Measurements from ENCODE around the gene ITIH3. TPM values are rescaled to one million over a fixed set of nuclear protein-coding genes. Genes with fewer than 3 reads are reported as not detected.
A peak's percentile ranks its signal among the peaks of the same experiment; 100 is the strongest.

Gene ITIH3
- total and polyA plus RNA-seq, 7 experiments from 2014 or later, result not detected

DNA sequence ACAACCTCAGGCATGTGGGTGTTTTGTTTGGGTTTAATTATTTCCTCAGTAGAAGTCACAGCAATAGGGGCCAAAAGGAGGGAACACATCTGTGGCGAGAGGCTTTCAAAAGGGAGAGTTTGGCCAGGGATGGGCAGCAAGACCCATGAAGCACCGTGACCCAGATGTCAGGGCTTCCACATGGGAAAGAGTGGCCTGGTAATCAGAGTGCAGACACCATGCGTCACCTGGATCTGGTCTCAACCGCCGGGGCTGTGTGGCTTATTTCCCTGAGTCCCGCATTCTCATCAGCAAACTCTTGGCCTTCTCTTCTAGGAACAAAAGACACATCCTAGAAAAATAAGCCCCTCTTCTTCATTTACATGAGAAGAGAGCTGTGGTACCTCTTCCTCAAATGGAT is 52.6 kb downstream of the ITIH3 start:
- Mint-ChIP-seq H3K36me3 (peaks cover 0 to 33% (median 0%) of the 10 kb centered on the region in 5 donors), H3K27me3 (no peaks in the 10 kb centered on the region), H3K27ac (peak overlapping the region in 2 of 9 donors; percentile 31 to 48), H3K4me3 (no peak overlapping the region), H3K9me3 (no peaks in the 10 kb centered on the region), H3K4me1 (peaks cover 0 to 8% (median 0%) of the 10 kb centered on the region in 7 donors)
- ATAC-seq (no peak), DNase-seq (no peak)
- no peak overlapping the region for H3K4me3 ChIP-seq (ENCODE audit: low read length)
- no peaks in the 10 kb centered on the region for H3K27me3 ChIP-seq (ENCODE audit: control insufficient read depth in 2 of 2, insufficient read depth in 2 of 2, low read length in 2 of 2)
- ChIA-PET CTCF (no interaction called here), POLR2A (no interaction called here)
- H3K4me1 ChIP-seq (ENCODE audit: control insufficient read depth in 2 of 2, insufficient read depth in 2 of 2, low read length in 2 of 2), result no peaks in the 10 kb centered on the region
- intact Hi-C loops (cut with micrococcal nuclease), result no loop called here
- no peaks in the 10 kb centered on the region for H3K9me3 ChIP-seq (ENCODE audit: control insufficient read depth in 2 of 3, low read length in 3 of 3)
- peaks cover 0 to 67% (median 8%) of the 10 kb centered on the region in 3 experiments for H3K36me3 ChIP-seq (ENCODE audit: control insufficient read depth in 2 of 3, insufficient read depth in 3 of 3, low read length in 3 of 3)
- H3K27ac ChIP-seq (ENCODE audit: low read depth, low read length), result no peak overlapping the region

DNA sequence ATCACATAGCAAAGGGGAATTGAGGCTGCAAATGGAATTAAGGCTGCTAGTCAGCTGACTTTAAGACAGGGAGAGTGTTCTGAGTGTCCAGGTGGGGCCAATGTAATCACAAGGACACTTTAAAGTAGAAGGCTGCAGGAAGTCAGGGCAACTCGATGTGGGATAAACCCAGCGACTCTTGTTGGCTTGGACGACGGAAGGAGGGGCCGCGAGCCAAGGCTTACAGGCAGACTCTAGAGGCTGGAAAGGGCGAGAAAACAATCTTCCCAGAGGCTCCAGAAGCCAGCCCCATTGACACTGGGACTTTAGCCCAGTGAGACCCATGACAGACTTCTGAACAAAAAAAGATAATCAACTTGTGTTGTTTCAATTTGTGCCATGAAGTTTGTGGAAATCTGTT is 53.1 kb downstream of the ITIH3 start:
- H3K27ac Mint-ChIP-seq, result peak overlapping the region in 1 of 9 donors; percentile 48
- Histone ChIP-seq H3K9me3 (ENCODE audit: control insufficient read depth in 2 of 3, low read length in 3 of 3) (no peaks in the 10 kb centered on the region), H3K27me3 (ENCODE audit: control insufficient read depth in 2 of 2, insufficient read depth in 2 of 2, low read length in 2 of 2) (no peaks in the 10 kb centered on the region), H3K4me1 (ENCODE audit: control insufficient read depth in 2 of 2, insufficient read depth in 2 of 2, low read length in 2 of 2) (no peaks in the 10 kb centered on the region), H3K27ac (ENCODE audit: low read depth, low read length) (no peak overlapping the region), H3K4me3 (ENCODE audit: low read length) (no peak overlapping the region), H3K36me3 (ENCODE audit: control insufficient read depth in 2 of 3, insufficient read depth in 3 of 3, low read length in 3 of 3) (peaks cover 0 to 67% (median 4%) of the 10 kb centered on the region in 3 experiments)
- H3K27me3 Mint-ChIP-seq, result no peaks in the 10 kb centered on the region
- peaks cover 0 to 8% (median 0%) of the 10 kb centered on the region in 7 donors for H3K4me1 Mint-ChIP-seq
- DNase-seq (no peak), ATAC-seq (no peak)
- intact Hi-C loops (cut with micrococcal nuclease), result no loop called here
- H3K36me3 Mint-ChIP-seq, result peaks cover 0 to 32% (median 0%) of the 10 kb centered on the region in 5 donors
- H3K9me3 Mint-ChIP-seq, result no peaks in the 10 kb centered on the region
- CTCF ChIA-PET, result no interaction called here
- POLR2A ChIA-PET, result no interaction called here
- H3K4me3 Mint-ChIP-seq, result no peak overlapping the region

DNA sequence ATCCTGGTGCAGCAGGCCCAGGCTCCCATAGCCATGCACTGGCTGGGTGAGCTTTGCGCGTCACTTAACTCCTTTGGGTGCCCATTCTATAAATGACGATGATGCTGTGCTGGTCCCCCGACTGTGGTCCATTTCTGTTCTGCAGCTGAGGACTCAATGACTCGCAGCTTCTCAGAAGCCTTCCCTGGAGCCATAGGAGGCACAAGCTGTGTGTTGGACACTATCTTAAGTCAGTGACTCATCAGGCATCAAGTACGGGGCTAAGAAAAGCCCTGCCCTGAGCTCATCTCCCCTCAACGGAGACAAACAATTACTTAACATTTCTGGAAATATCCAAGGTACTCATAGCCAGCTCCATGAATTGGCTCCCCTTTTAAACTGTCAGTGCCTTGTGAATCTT is 54.0 kb downstream of the ITIH3 start:
- POLR2A ChIA-PET, result no interaction called here
- ATAC-seq (no peak), DNase-seq (no peak)
- H3K27me3 Mint-ChIP-seq, result no peaks in the 10 kb centered on the region
- CTCF ChIA-PET, result no interaction called here
- H3K9me3 Mint-ChIP-seq, result no peaks in the 10 kb centered on the region
- no peak overlapping the region for H3K27ac Mint-ChIP-seq
- H3K36me3 ChIP-seq (ENCODE audit: control insufficient read depth in 2 of 3, insufficient read depth in 3 of 3, low read length in 3 of 3), result peaks cover 0 to 61% (median 3%) of the 10 kb centered on the region in 3 experiments
- H3K36me3 Mint-ChIP-seq, result peaks cover 0 to 37% (median 2%) of the 10 kb centered on the region in 5 donors
- H3K4me3 Mint-ChIP-seq, result no peak overlapping the region
- no peaks in the 10 kb centered on the region for H3K4me1 ChIP-seq (ENCODE audit: control insufficient read depth in 2 of 2, insufficient read depth in 2 of 2, low read length in 2 of 2)
- H3K4me1 Mint-ChIP-seq, result peaks cover 0 to 7% (median 0%) of the 10 kb centered on the region in 7 donors
- H3K27me3 ChIP-seq (ENCODE audit: control insufficient read depth in 2 of 2, insufficient read depth in 2 of 2, low read length in 2 of 2), result no peaks in the 10 kb centered on the region
- intact Hi-C loops (cut with micrococcal nuclease), result no loop called here
- no peak overlapping the region for H3K27ac ChIP-seq (ENCODE audit: low read depth, low read length)
- H3K9me3 ChIP-seq (ENCODE audit: control insufficient read depth in 2 of 3, low read length in 3 of 3), result no peaks in the 10 kb centered on the region
- H3K4me3 ChIP-seq (ENCODE audit: low read length), result no peak overlapping the region

DNA sequence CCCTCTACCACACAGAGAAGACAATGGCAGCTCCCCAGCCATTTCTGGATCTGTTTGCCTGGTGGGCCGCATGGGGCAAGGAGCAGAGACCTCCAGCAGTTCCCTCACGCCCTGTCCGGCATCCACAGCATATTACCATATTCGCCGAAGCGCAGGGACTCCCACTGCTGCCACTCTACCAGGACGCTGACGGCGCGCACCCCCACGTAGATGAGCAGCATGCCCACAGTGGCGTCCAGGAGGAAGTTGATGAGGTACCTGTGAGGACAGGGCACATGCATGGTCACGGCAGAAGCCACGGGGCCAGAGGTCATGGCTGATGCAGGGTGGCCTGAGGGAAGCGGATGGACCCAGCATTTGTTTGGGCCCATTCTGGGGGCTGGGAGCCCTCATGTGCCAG is 55.1 kb downstream of the ITIH3 start:
- POLR2A ChIA-PET, result no interaction called here
- H3K36me3 ChIP-seq (ENCODE audit: control insufficient read depth in 2 of 3, insufficient read depth in 3 of 3, low read length in 3 of 3), result peaks cover 0 to 52% (median 3%) of the 10 kb centered on the region in 3 experiments

DNA sequence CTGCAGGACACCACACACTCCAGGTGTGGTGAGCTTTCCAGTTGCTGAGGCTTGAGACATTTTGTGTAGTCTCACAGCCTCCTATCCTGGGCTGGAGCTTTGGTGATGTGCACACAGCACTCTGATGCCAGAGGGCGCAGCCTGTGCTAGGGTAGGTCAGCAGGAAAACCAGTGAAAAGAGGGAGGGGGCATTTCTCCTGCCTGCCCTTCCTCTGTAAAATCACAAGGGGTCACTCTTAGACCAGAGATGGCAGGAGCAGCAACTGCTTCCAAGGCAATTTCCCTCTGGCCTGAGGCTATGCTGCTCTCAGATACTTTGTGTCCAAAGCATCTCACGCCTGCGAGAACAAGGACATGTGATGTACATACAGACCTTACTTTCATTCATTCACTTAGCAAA is 56.8 kb downstream of the ITIH3 start:
- ATAC-seq (peak; percentile 70), DNase-seq (peak in 5 of 9 donors; percentile 22 to 40 (median 35))
- H3K9me3 ChIP-seq (ENCODE audit: control insufficient read depth in 2 of 3, low read length in 3 of 3), result no peaks in the 10 kb centered on the region
- no peak overlapping the region for H3K27ac ChIP-seq (ENCODE audit: low read depth, low read length)
- H3K27me3 ChIP-seq (ENCODE audit: control insufficient read depth in 2 of 2, insufficient read depth in 2 of 2, low read length in 2 of 2), result no peaks in the 10 kb centered on the region
- Mint-ChIP-seq H3K4me3 (no peak overlapping the region), H3K9me3 (no peaks in the 10 kb centered on the region), H3K27me3 (no peaks in the 10 kb centered on the region), H3K4me1 (no peaks in the 10 kb centered on the region), H3K36me3 (peaks cover 0 to 44% (median 6%) of the 10 kb centered on the region in 5 donors), H3K27ac (no peak overlapping the region)
- H3K4me3 ChIP-seq (ENCODE audit: low read length), result no peak overlapping the region
- H3K4me1 ChIP-seq (ENCODE audit: control insufficient read depth in 2 of 2, insufficient read depth in 2 of 2, low read length in 2 of 2), result no peaks in the 10 kb centered on the region
- ChIA-PET POLR2A (no interaction called here), CTCF (interaction anchor here (0.9 kb wide), 1 partner anchor 42 kb away, joined by 4 read pairs; no protein-coding TSS in a partner anchor)
- intact Hi-C loops (cut with micrococcal nuclease), result loop anchor here (1.0 to 5.0 kb wide), 7 partner anchors 81 to 346 kb away; partner anchors contain the start of gene SFMBT1 (in 1 of the 2)
- H3K36me3 ChIP-seq (ENCODE audit: control insufficient read depth in 2 of 3, insufficient read depth in 3 of 3, low read length in 3 of 3), result peaks cover 0 to 52% (median 3%) of the 10 kb centered on the region in 3 experiments

More for the DNA sequence above, 55.1 kb downstream of the ITIH3 start:
- intact Hi-C loops (cut with micrococcal nuclease), result loop anchor here (2.0 to 5.0 kb wide), 4 partner anchors 83 to 348 kb away; no protein-coding TSS in a partner anchor
- H3K27ac ChIP-seq (ENCODE audit: low read depth, low read length), result no peak overlapping the region
- H3K27me3 ChIP-seq (ENCODE audit: control insufficient read depth in 2 of 2, insufficient read depth in 2 of 2, low read length in 2 of 2), result no peaks in the 10 kb centered on the region
- Mint-ChIP-seq H3K27ac (no peak overlapping the region), H3K4me1 (peaks cover 0 to under 1% (median 0%) of the 10 kb centered on the region in 7 donors), H3K9me3 (no peaks in the 10 kb centered on the region), H3K4me3 (no peak overlapping the region), H3K27me3 (no peaks in the 10 kb centered on the region), H3K36me3 (peaks cover 0 to 38% (median 3%) of the 10 kb centered on the region in 5 donors)
- DNase-seq, result no peak
- CTCF ChIA-PET, result no interaction called here
- H3K4me1 ChIP-seq (ENCODE audit: control insufficient read depth in 2 of 2, insufficient read depth in 2 of 2, low read length in 2 of 2), result no peaks in the 10 kb centered on the region
- no peak overlapping the region for H3K4me3 ChIP-seq (ENCODE audit: low read length)
- no peaks in the 10 kb centered on the region for H3K9me3 ChIP-seq (ENCODE audit: control insufficient read depth in 2 of 3, low read length in 3 of 3)
- ATAC-seq, result no peak

DNA sequence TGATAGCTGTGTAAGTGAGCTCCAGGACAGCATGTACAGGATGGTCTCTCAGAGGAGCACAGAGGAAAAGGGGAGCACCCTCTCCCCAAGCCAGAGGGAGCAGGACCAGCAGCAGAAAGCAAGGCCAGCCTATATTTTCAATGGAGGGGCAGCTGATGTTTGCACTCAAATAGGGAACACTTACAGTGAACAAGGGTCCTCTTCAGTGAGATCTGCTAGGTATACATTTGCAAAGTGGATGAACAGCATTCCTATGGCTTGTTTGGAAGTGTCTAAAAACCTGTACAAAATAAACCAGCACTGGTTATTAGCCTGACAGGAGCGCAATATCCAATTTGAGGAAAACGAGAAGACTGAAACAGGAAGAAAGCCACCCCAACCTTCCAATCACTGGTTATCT is 57.8 kb downstream of the ITIH3 start:
- Mint-ChIP-seq H3K4me1 (peaks cover 0 to 2% (median 0%) of the 10 kb centered on the region in 7 donors), H3K27me3 (no peaks in the 10 kb centered on the region), H3K27ac (no peak overlapping the region), H3K4me3 (no peak overlapping the region), H3K36me3 (peaks cover 0 to 38% (median 6%) of the 10 kb centered on the region in 5 donors), H3K9me3 (no peaks in the 10 kb centered on the region)
- Histone ChIP-seq H3K4me1 (ENCODE audit: control insufficient read depth in 2 of 2, insufficient read depth in 2 of 2, low read length in 2 of 2) (no peaks in the 10 kb centered on the region), H3K9me3 (ENCODE audit: control insufficient read depth in 2 of 3, low read length in 3 of 3) (no peaks in the 10 kb centered on the region), H3K36me3 (ENCODE audit: control insufficient read depth in 2 of 3, insufficient read depth in 3 of 3, low read length in 3 of 3) (peaks cover 0 to 48% (median 3%) of the 10 kb centered on the region in 3 experiments), H3K4me3 (ENCODE audit: low read length) (no peak overlapping the region), H3K27me3 (ENCODE audit: control insufficient read depth in 2 of 2, insufficient read depth in 2 of 2, low read length in 2 of 2) (no peaks in the 10 kb centered on the region), H3K27ac (ENCODE audit: low read depth, low read length) (no peak overlapping the region)
- no peak for DNase-seq
- no peak for ATAC-seq
- CTCF ChIA-PET, result interaction anchor here (0.7 to 0.9 kb wide), 2 partner anchors 218 to 344 kb away, joined by 3 to 7 read pairs; no protein-coding TSS in a partner anchor
- intact Hi-C loops (cut with micrococcal nuclease), result loop anchor here in 1 of 2 donors (5.0 kb wide), 3 partner anchors 80 to 345 kb away; no protein-coding TSS in a partner anchor
- POLR2A ChIA-PET, result no interaction called here

DNA sequence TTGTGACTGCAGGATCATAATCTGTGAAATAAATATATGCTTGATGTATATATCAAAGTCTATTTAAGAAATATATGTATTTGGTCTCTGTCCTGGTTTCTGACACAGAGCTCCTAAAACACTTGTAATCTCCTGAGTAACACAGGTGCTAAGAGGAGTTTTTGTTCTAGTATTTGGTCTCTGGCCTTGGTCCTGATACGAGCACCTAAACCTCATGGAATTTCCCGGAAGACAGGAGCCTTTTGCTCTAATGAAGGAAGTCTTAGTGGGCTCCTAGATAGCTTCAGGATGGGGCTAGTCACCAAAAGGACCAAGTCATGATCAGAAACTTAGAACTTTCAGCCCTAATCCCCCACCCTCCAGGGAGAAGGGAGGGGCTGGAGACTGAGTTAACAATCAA is 59.4 kb downstream of the ITIH3 start:
- Mint-ChIP-seq H3K4me3 (no peak overlapping the region), H3K9me3 (no peaks in the 10 kb centered on the region), H3K4me1 (peaks cover 0 to 3% (median 0%) of the 10 kb centered on the region in 7 donors), H3K27me3 (no peaks in the 10 kb centered on the region), H3K36me3 (peaks cover 0 to 32% (median 6%) of the 10 kb centered on the region in 5 donors), H3K27ac (no peak overlapping the region)
- no peaks in the 10 kb centered on the region for H3K27me3 ChIP-seq (ENCODE audit: control insufficient read depth in 2 of 2, insufficient read depth in 2 of 2, low read length in 2 of 2)
- no peaks in the 10 kb centered on the region for H3K9me3 ChIP-seq (ENCODE audit: control insufficient read depth in 2 of 3, low read length in 3 of 3)
- DNase-seq (no peak), ATAC-seq (no peak)
- H3K36me3 ChIP-seq (ENCODE audit: control insufficient read depth in 2 of 3, insufficient read depth in 3 of 3, low read length in 3 of 3), result peaks cover 0 to 36% (median 0%) of the 10 kb centered on the region in 3 experiments
- no peaks in the 10 kb centered on the region for H3K4me1 ChIP-seq (ENCODE audit: control insufficient read depth in 2 of 2, insufficient read depth in 2 of 2, low read length in 2 of 2)
- no peak overlapping the region for H3K4me3 ChIP-seq (ENCODE audit: low read length)
- ChIA-PET POLR2A (no interaction called here), CTCF (no interaction called here)
- intact Hi-C loops (cut with micrococcal nuclease), result loop anchor here in 1 of 2 donors (5.0 kb wide), 3 partner anchors 78 to 343 kb away; no protein-coding TSS in a partner anchor
- no peak overlapping the region for H3K27ac ChIP-seq (ENCODE audit: low read depth, low read length)
